ENCODE results near the gene MPP4. TPM values are rescaled to one million over a fixed set of nuclear protein-coding genes. Genes with fewer than 3 reads are reported as not detected.
A peak's percentile ranks its signal among the peaks of the same experiment; 100 is the strongest.

The MPP4 gene
- total RNA-seq, 2 donors from 2014 or later: 5.5 TPM; not detected in 1

- Histone ChIP-seq H3K27ac (no peak overlapping the region), H3K4me3 (no peak overlapping the region), H3K36me3 (peaks cover 34% of the 10 kb centered on the region), H3K27me3 (replicated peaks; ENCODE audit: insufficient read depth) (no peaks in the 10 kb centered on the region), H3K9me3 (no peaks in the 10 kb centered on the region), H3K4me1 (ENCODE audit: control insufficient read depth in 1 of 2, low read depth in 2 of 2) (no peaks in the 10 kb centered on the region)
- ATAC-seq (ENCODE audit: insufficient number of reproducible peaks, low FRiP score, low read depth) (no peak), DNase-seq (ENCODE audit: low spot score) (no peak)
- peak; percentile 24 for TF ChIP-seq CTCF (IDR thresholded peaks at IDR 0.05)
Measured at GRCh38 chr2:201707753-201708152, 9.3 kb upstream of the MPP4 start.

GRCh38 chr2:201707142-201707541 is 8.7 kb upstream of the MPP4 start:
- DNase-seq (ENCODE audit: low spot score) (no peak), ATAC-seq (ENCODE audit: insufficient number of reproducible peaks, low FRiP score, low read depth) (no peak)
- Histone ChIP-seq H3K4me1 (ENCODE audit: control insufficient read depth in 1 of 2, low read depth in 2 of 2) (no peaks in the 10 kb centered on the region), H3K4me3 (no peak overlapping the region), H3K27me3 (replicated peaks; ENCODE audit: insufficient read depth) (no peaks in the 10 kb centered on the region), H3K27ac (no peak overlapping the region), H3K9me3 (no peaks in the 10 kb centered on the region), H3K36me3 (peaks cover 36% of the 10 kb centered on the region)
- no peak for TF ChIP-seq CTCF (IDR thresholded peaks at IDR 0.05)

GRCh38 chr2:201704536-201704935 is 6.1 kb upstream of the MPP4 start:
- peaks cover 25% of the 10 kb centered on the region for H3K36me3 ChIP-seq
- no peak for TF ChIP-seq CTCF (IDR thresholded peaks at IDR 0.05)
- no peak overlapping the region for H3K4me3 ChIP-seq
- H3K9me3 ChIP-seq: no peaks in the 10 kb centered on the region
- no peaks in the 10 kb centered on the region for H3K27me3 ChIP-seq (replicated peaks; ENCODE audit: insufficient read depth)
- DNase-seq (ENCODE audit: low spot score) (no peak), ATAC-seq (ENCODE audit: insufficient number of reproducible peaks, low FRiP score, low read depth) (no peak)
- peaks cover 0 to 3% of the 10 kb centered on the region in 2 donors for H3K4me1 ChIP-seq (ENCODE audit: control insufficient read depth in 1 of 2, low read depth in 2 of 2)
- no peak overlapping the region for H3K27ac ChIP-seq

- ATAC-seq (ENCODE audit: insufficient number of reproducible peaks, low FRiP score, low read depth) (no peak), DNase-seq (ENCODE audit: low spot score) (no peak)
- no peak overlapping the region for H3K27ac ChIP-seq
- TF ChIP-seq CTCF (IDR thresholded peaks at IDR 0.05): no peak
- peaks cover 7 to 25% of the 10 kb centered on the region in 2 donors for H3K4me1 ChIP-seq (ENCODE audit: control insufficient read depth in 1 of 2, low read depth in 2 of 2)
- H3K36me3 ChIP-seq: peaks cover 15% of the 10 kb centered on the region
- H3K4me3 ChIP-seq: no peak overlapping the region
- no peaks in the 10 kb centered on the region for H3K9me3 ChIP-seq
- no peaks in the 10 kb centered on the region for H3K27me3 ChIP-seq (replicated peaks; ENCODE audit: insufficient read depth)
Measured at GRCh38 chr2:201701646-201702045, 3.2 kb upstream of the MPP4 start.

GRCh38 chr2:201699416-201699815 is 972 bp upstream of the MPP4 start:
- Histone ChIP-seq H3K27ac (peak overlapping the region in 1 of 2 donors; percentile 28), H3K36me3 (peaks cover 6% of the 10 kb centered on the region), H3K9me3 (no peaks in the 10 kb centered on the region), H3K4me1 (ENCODE audit: control insufficient read depth in 1 of 2, low read depth in 2 of 2) (peaks cover 7 to 25% of the 10 kb centered on the region in 2 donors), H3K27me3 (replicated peaks; ENCODE audit: insufficient read depth) (no peaks in the 10 kb centered on the region), H3K4me3 (no peak overlapping the region)
- DNase-seq (ENCODE audit: low spot score) (no peak), ATAC-seq (ENCODE audit: insufficient number of reproducible peaks, low FRiP score, low read depth) (no peak)
- TF ChIP-seq CTCF (IDR thresholded peaks at IDR 0.05): no peak

Measured in thoracic aorta (tissue), 2 donors.